Neural progenitor cell (in vitro differentiated cells): ENCODE measurements around the gene RAB1B. TPM values are rescaled to one million over a fixed set of nuclear protein-coding genes. Genes with fewer than 3 reads are reported as not detected.

Source experiments
- DNase-seq: peaks from one replicate; pipeline ENCODE4 v3.0.0-alpha.2; 2016; ENCODE audit warnings: low spot score
- H2AFZ ChIP-seq: fragments of 200-600 bp; sonication (generic); replicated peaks from 2 replicates; pipeline ENCODE4 v1.6.1; 2016; ENCODE audit warnings: antibody characterized with exemption
- H3F3A ChIP-seq: fragments of 200-600 bp; sonication (generic); 2 replicates; pipeline ENCODE4 v1.6.1; 2016; ENCODE audit warnings: antibody characterized with exemption, low read depth
- H3K27ac ChIP-seq: fragments of 200-600 bp; sonication (generic); 2 replicates; pipeline ENCODE4 v1.5.1; 2016; ENCODE audit warnings: mild to moderate bottlenecking
- H3K27me3 ChIP-seq: fragments of 200-600 bp; sonication (generic); 2 replicates; pipeline ENCODE4 v1.6.1; 2016; ENCODE audit warnings: mild to moderate bottlenecking, moderate library complexity
- H3K36me3 ChIP-seq: fragments of 200-600 bp; sonication (generic); 2 replicates; pipeline ENCODE4 v1.5.1; 2016
- H3K4me1 ChIP-seq: fragments of 200-600 bp; sonication (generic); 2 replicates; pipeline ENCODE4 v1.6.1; 2016; ENCODE audit warnings: mixed run types
- H3K4me2 ChIP-seq: fragments of 200-600 bp; sonication (generic); 2 replicates; pipeline ENCODE4 v1.6.1; 2016
- H3K4me3 ChIP-seq: fragments of 200-600 bp; sonication (generic); 2 replicates; pipeline ENCODE4 v1.5.1; 2016
- H3K79me2 ChIP-seq: fragments of 200-600 bp; sonication (generic); 2 replicates; pipeline ENCODE4 v1.6.1; 2016; ENCODE audit warnings: low read depth
- H3K9ac ChIP-seq: fragments of 200-600 bp; sonication (generic); 2 replicates; pipeline ENCODE4 v1.6.1; 2016
- H3K9me3 ChIP-seq: fragments of 200-600 bp; sonication (generic); 2 replicates; pipeline ENCODE4 v1.5.1; 2016; ENCODE audit warnings: low read depth
- H4K20me1 ChIP-seq: fragments of 200-600 bp; sonication (generic); 2 replicates; pipeline ENCODE4 v1.6.1; 2016; ENCODE audit warnings: low read depth
- H3K27ac Mint-ChIP-seq: 3 replicates; pipeline ENCODE4 v1.8.0; 2021; ENCODE audit warnings: mixed read lengths
- H3K27me3 Mint-ChIP-seq: 2 replicates; pipeline ENCODE4 v1.8.0; 2022; ENCODE audit warnings: low read depth, mild to moderate bottlenecking, inconsistent platforms, moderate library complexity, mixed read lengths; ENCODE audit not compliant: insufficient read depth
- H3K36me3 Mint-ChIP-seq: 3 replicates; pipeline ENCODE4 v1.8.0; 2021; ENCODE audit warnings: mixed read lengths
- H3K4me1 Mint-ChIP-seq: 3 replicates; pipeline ENCODE4 v1.8.0; 2021; ENCODE audit warnings: mixed read lengths
- H3K4me3 Mint-ChIP-seq: 3 replicates; pipeline ENCODE4 v1.8.0; 2021; ENCODE audit warnings: mild to moderate bottlenecking, moderate library complexity, mixed read lengths
- H3K9me3 Mint-ChIP-seq: 3 replicates; pipeline ENCODE4 v1.8.0; 2020; ENCODE audit warnings: mixed read lengths
- EZH2 ChIP-seq: fragments of 200-600 bp; sonication (generic); IDR thresholded peaks from 2 replicates; pipeline ENCODE4 v1.6.1; 2017; ENCODE audit warnings: antibody characterized with exemption, mild to moderate bottlenecking, moderate library complexity
- EZH2phosphoT487 ChIP-seq: fragments of 200-600 bp; sonication (generic); IDR thresholded peaks from 2 replicates; pipeline ENCODE4 v1.6.1; 2017; ENCODE audit warnings: antibody characterized with exemption
- total RNA-seq: library from RNA; depleted of rRNA; stranded (reverse); fragments of >200 nt; gene quantifications from 2 replicates; pipeline ENCODE4 v1.2.3, GENCODE V29; 2015; ENCODE audit warnings: low replicate concordance
- TF ChIP-seq, protein P1 (sequence below): fragments of 200-600 bp; sonication (generic); IDR thresholded peaks from 2 replicates; pipeline ENCODE4 v1.5.1; 2017; ENCODE audit warnings: antibody characterized with exemption, mild to moderate bottlenecking

RAB1B gene
- total RNA-seq, result 54.0 and 85.5 TPM in 2 replicates

DNA sequence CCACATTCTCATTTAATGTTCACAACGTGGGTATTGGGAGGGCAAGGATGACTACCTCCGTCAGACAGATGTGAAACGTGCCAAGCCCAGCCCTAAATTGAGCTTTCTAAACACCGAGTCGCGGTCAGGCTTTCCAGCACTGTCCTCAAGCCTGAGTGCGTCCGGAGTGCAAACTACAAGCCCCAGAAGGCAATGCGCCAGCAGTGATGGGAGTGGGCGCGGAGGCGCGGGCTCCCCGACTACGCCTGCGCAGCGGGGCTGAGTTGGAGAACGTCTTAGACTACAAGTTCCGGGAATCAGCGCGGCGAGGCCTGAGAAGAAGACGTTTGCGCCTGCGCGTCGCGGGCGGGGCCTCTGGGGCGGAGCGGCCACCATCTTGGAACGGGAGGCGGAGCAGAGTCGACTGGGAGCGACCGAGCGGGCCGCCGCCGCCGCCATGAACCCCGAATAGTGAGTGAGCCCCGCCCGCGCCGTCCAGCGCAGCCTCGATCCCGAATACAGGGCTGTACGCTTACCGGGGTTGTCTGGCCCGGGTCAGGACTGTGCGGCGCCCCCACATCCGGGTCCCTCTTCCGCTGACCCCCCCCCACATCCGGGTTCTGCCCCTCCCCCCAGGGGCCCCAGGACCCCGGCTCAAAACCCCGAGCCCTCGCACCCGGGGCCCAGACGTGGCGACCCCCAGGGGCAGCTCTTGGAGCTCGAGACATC lies at the start of gene RAB1B:
Gene RAB1B, plus strand, starts transcription at position 396 of the 708 bp plus-strand sequence. Its CDS starts 41 bp downstream, at position 437.
- H3K4me1 Mint-ChIP-seq, result peaks cover 19% of the 10 kb centered on the region
- no peaks in the 10 kb centered on the region for H3K9me3 ChIP-seq
- H3K36me3 ChIP-seq, result no peaks in the 10 kb centered on the region
- DNase-seq, result peak; percentile 100
- H3K4me3 ChIP-seq, result peak within 1 kb of the TSS; percentile 76
- H3K4me2 ChIP-seq, result peak within 1 kb of the TSS; percentile 93
- peak within 1 kb of the TSS; percentile 87 for H3K27ac ChIP-seq
- H3K4me1 ChIP-seq, result peaks cover 12% of the 10 kb centered on the region
- peak within 1 kb of the TSS; percentile 97 for H3K4me3 Mint-ChIP-seq
- TF ChIP-seq EZH2phosphoT487, result no peak
- TF ChIP-seq, protein P1, sequence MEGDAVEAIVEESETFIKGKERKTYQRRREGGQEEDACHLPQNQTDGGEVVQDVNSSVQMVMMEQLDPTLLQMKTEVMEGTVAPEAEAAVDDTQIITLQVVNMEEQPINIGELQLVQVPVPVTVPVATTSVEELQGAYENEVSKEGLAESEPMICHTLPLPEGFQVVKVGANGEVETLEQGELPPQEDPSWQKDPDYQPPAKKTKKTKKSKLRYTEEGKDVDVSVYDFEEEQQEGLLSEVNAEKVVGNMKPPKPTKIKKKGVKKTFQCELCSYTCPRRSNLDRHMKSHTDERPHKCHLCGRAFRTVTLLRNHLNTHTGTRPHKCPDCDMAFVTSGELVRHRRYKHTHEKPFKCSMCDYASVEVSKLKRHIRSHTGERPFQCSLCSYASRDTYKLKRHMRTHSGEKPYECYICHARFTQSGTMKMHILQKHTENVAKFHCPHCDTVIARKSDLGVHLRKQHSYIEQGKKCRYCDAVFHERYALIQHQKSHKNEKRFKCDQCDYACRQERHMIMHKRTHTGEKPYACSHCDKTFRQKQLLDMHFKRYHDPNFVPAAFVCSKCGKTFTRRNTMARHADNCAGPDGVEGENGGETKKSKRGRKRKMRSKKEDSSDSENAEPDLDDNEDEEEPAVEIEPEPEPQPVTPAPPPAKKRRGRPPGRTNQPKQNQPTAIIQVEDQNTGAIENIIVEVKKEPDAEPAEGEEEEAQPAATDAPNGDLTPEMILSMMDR, result no peak
- TF ChIP-seq EZH2, result no peak
- H3K36me3 Mint-ChIP-seq, result peaks cover 19% of the 10 kb centered on the region
- H2AFZ ChIP-seq, result peak within 1 kb of the TSS; percentile 85
- H3F3A ChIP-seq, result peaks cover 34% of the 10 kb centered on the region
- no peaks in the 10 kb centered on the region for H3K27me3 ChIP-seq
- H3K9ac ChIP-seq, result peak within 1 kb of the TSS; percentile 82
- peaks cover 11% of the 10 kb centered on the region for H3K27me3 Mint-ChIP-seq
- peaks cover 25% of the 10 kb centered on the region for H3K79me2 ChIP-seq
- peaks cover 42% of the 10 kb centered on the region for H4K20me1 ChIP-seq
- H3K27ac Mint-ChIP-seq, result peak within 1 kb of the TSS; percentile 98
- no peaks in the 10 kb centered on the region for H3K9me3 Mint-ChIP-seq

DNA sequence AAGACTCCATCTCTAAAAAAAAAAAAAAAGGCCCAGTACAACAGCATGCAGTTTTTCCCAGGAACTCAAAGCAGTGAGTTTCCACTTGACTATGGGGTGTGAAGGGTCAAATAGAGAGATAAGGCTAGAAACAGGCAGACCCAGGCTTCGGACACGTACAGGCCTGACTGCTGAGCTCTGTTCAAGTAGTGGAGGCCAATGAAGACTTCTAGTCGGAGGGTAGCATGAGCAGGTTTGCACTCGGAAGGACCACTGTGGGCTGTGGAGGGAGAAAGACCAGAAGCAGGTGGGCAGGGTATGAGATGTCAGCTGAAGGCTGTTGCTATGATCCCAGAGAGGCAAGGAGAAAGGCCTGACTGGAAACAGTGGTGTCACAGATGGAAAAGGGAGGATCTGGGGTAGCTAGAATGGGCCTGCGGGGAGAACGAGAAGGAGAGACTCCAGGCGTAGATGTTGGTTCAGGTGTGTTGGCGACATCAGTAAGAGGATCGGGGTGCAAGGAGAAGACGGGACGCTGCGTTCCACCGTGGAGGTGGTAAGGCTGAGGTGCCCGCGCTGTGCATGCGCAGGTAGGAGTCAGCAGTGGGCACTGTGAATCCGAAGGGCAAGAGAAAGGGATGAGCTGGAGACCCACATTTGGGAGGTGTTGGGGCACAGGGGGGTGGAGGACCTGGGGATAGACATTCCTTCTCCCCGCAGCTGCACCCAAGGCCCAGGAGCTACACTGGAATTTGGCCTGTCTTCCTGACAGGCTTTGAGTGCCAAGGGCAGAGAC lies 49.4 kb upstream of the RAB1B start:
- DNase-seq, result no peak

DNA sequence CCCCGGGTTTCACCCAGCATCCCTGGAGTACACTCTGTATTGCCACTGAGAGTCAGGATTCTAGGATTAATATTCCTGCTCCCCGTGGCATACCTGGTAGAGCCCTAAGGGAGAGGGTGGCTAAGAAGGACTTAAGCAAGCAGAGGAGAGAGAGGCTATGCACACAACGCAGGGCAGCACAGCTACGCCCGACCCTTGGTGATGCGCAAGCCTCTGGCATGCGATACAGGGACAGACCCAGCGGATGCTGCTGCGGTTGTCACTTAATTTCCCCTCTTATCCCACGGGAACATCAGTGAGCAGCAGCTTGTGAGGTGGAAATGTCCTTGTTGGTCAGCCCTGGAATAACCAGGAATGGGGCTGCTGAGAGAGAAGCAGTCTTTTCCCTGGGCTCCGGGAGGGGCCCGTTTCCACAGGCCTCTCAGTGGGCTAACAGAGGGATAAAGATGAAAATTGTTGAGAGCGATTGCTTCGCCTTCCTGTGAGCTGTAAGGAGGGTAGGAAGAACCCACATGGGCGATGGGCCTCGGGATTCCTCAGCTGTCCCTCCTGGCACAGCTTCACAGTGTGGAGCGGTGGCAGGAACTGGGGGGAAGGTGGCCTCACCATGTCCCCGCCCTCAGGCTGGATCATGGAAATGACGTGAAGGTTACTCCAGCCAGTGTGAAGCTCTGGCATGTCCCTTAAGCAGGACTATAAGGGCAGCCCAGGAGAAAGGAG lies 48.4 kb upstream of the RAB1B start:
- H3K4me3 Mint-ChIP-seq, result no peak overlapping the region
- Histone ChIP-seq H3K27me3 (no peaks in the 10 kb centered on the region), H3K79me2 (no peaks in the 10 kb centered on the region), H3K4me1 (no peaks in the 10 kb centered on the region), H3K9me3 (no peaks in the 10 kb centered on the region), H2AFZ (no peak overlapping the region), H3K4me2 (no peak overlapping the region), H4K20me1 (no peaks in the 10 kb centered on the region), H3K9ac (no peak overlapping the region), H3K4me3 (no peak overlapping the region), H3K27ac (no peak overlapping the region), H3F3A (peaks cover 8% of the 10 kb centered on the region), H3K36me3 (no peaks in the 10 kb centered on the region)
- no peak for DNase-seq
- H3K27me3 Mint-ChIP-seq, result peaks cover 2% of the 10 kb centered on the region
- TF ChIP-seq, protein P1, result no peak
- TF ChIP-seq EZH2, result no peak
- TF ChIP-seq EZH2phosphoT487, result no peak
- H3K4me1 Mint-ChIP-seq, result peaks cover 20% of the 10 kb centered on the region
- peaks cover 16% of the 10 kb centered on the region for H3K36me3 Mint-ChIP-seq
- no peaks in the 10 kb centered on the region for H3K9me3 Mint-ChIP-seq
- H3K27ac Mint-ChIP-seq, result no peak overlapping the region

More for the DNA sequence above, 49.4 kb upstream of the RAB1B start:
- no peaks in the 10 kb centered on the region for H3K27me3 ChIP-seq
- TF ChIP-seq, protein P1, result no peak
- no peak for TF ChIP-seq EZH2phosphoT487
- no peak for TF ChIP-seq EZH2
- no peaks in the 10 kb centered on the region for H3K9me3 ChIP-seq
- no peak overlapping the region for H3K9ac ChIP-seq
- peaks cover 8% of the 10 kb centered on the region for H3F3A ChIP-seq
- Mint-ChIP-seq H3K36me3 (peaks cover 18% of the 10 kb centered on the region), H3K27me3 (peaks cover 2% of the 10 kb centered on the region), H3K9me3 (no peaks in the 10 kb centered on the region), H3K4me1 (peaks cover 18% of the 10 kb centered on the region), H3K4me3 (peak overlapping the region; percentile 3), H3K27ac (no peak overlapping the region)
- no peaks in the 10 kb centered on the region for H3K79me2 ChIP-seq
- H4K20me1 ChIP-seq, result no peaks in the 10 kb centered on the region
- H3K27ac ChIP-seq, result no peak overlapping the region
- H3K4me1 ChIP-seq, result no peaks in the 10 kb centered on the region
- no peak overlapping the region for H2AFZ ChIP-seq
- H3K4me3 ChIP-seq, result no peak overlapping the region
- no peaks in the 10 kb centered on the region for H3K36me3 ChIP-seq
- H3K4me2 ChIP-seq, result no peak overlapping the region
